PC-9 (cell line): ENCODE measurements around the gene TRMT1. TPM values are rescaled to one million over a fixed set of nuclear protein-coding genes. Genes with fewer than 3 reads are reported as not detected.

Source experiments
- BruUV-seq: library from RNA; stranded (reverse); fragments of 400-500 nt; replicated peaks from 2 replicates; lab custom pipeline; 2021; lab: Mats Ljungman, UMichigan
- CTCF ChIA-PET: fragments of 300-600 bp; sonication (Branson Sonifier 250); formaldehyde crosslinking; loops from one replicate; lab custom pipeline; 2022; ENCODE audit warnings: antibody characterized with exemption; lab: Charles Lee
- POLR2A ChIA-PET: fragments of 300-600 bp; sonication (Branson Sonifier 250); formaldehyde crosslinking; loops from one replicate; lab custom pipeline; 2022; ENCODE audit warnings: antibody characterized with exemption; ENCODE audit not compliant: unreplicated experiment; lab: Charles Lee
- DNase-seq, 2 experiments: peaks; one replicate each; pipeline versions ENCODE4 v3.0.0 to v3.0.0-alpha.2; 2015 to 2022; ENCODE audit warnings: mixed read lengths in 1 of 2
- H2AFZ ChIP-seq: fragments of 200-600 bp; sonication (generic); 2 replicates; pipeline ENCODE4 v1.8.1; 2017; ENCODE audit warnings: antibody characterized with exemption
- H3F3A ChIP-seq: fragments of 200-600 bp; sonication (generic); 2 replicates; pipeline ENCODE4 v1.8.1; 2017; ENCODE audit warnings: antibody characterized with exemption, mild to moderate bottlenecking, low read depth; ENCODE audit not compliant: insufficient read depth
- H3K27ac ChIP-seq: fragments of 200-600 bp; sonication (generic); 2 replicates; pipeline ENCODE4 v1.6.1; 2016; ENCODE audit warnings: mixed run types
- H3K27me3 ChIP-seq: fragments of 200-600 bp; sonication (generic); 2 replicates; pipeline ENCODE4 v1.6.1; 2016; ENCODE audit warnings: low read depth, mixed run types; ENCODE audit not compliant: insufficient read depth
- H3K36me3 ChIP-seq: fragments of 200-600 bp; sonication (generic); 2 replicates; pipeline ENCODE4 v1.6.1; 2016; ENCODE audit warnings: low read depth, mixed run types
- H3K4me1 ChIP-seq: fragments of 200-600 bp; sonication (generic); replicated peaks from 2 replicates; pipeline ENCODE4 v1.6.1; 2016; ENCODE audit warnings: mixed run types; ENCODE audit not compliant: insufficient read depth
- H3K4me2 ChIP-seq: fragments of 200-600 bp; sonication (generic); 2 replicates; pipeline ENCODE4 v1.6.1; 2017; ENCODE audit warnings: mixed run types
- H3K4me3 ChIP-seq: fragments of 200-600 bp; sonication (generic); 2 replicates; pipeline ENCODE4 v1.6.1; 2016; ENCODE audit warnings: mixed run types
- H3K79me2 ChIP-seq: fragments of 200-600 bp; sonication (generic); 2 replicates; pipeline ENCODE4 v1.6.1; 2017; ENCODE audit warnings: low read depth, mixed run types
- H3K9me2 ChIP-seq: fragments of 200-600 bp; sonication (generic); 2 replicates; pipeline ENCODE4 v1.8.1; 2017; ENCODE audit warnings: mild to moderate bottlenecking; ENCODE audit not compliant: insufficient read depth
- H3K9me3 ChIP-seq: fragments of 200-600 bp; sonication (generic); 2 replicates; pipeline ENCODE4 v1.8.1; 2016; ENCODE audit warnings: low read depth; ENCODE audit not compliant: insufficient read depth
- H4K20me1 ChIP-seq: fragments of 200-600 bp; sonication (generic); 2 replicates; pipeline ENCODE4 v1.8.1; 2017; ENCODE audit not compliant: insufficient read depth
- CTCF ChIP-seq: fragments of 200-600 bp; sonication (generic); conservative IDR thresholded peaks from 2 replicates; pipeline ENCODE4 v1.6.1; 2017; ENCODE audit warnings: mixed run types, antibody characterized with exemption, mild to moderate bottlenecking, moderate library complexity
- EZH2 ChIP-seq: fragments of 200-600 bp; sonication (generic); IDR thresholded peaks from 2 replicates; pipeline ENCODE4 v1.8.0; 2017; ENCODE audit warnings: antibody characterized with exemption, low read depth
- intact Hi-C: fragments of 100-400 bp; cut with micrococcal nuclease; formaldehyde crosslinking; loops from one replicate; pipeline ENCODE4 v1.10.0; 2022; ENCODE audit not compliant: unreplicated experiment
- total RNA-seq: library from RNA; stranded (reverse); gene quantifications from 2 replicates; pipeline ENCODE4 v1.2.3, GENCODE V29; 2021

TRMT1 gene
- total RNA-seq, 1 experiment from 2014 or later: 44.1 TPM

GRCh38 chr19:13155472-13156359, 39.2 kb upstream of the TRMT1 start:
- TF ChIP-seq EZH2: no peak
- no peak for TF ChIP-seq CTCF
- H3K9me3 ChIP-seq: no peaks in the 10 kb centered on the region
- CTCF ChIA-PET: interaction anchor here (0.6 kb wide), 1 partner anchor 14 kb away, joined by 4 read pairs; no protein-coding TSS in a partner anchor
- peaks cover 22% of the 10 kb centered on the region for H3K4me1 ChIP-seq
- BruUV-seq: no TSS peak
- H4K20me1 ChIP-seq: peaks cover 18% of the 10 kb centered on the region
- POLR2A ChIA-PET: interaction anchor here (0.5 to 2.2 kb wide), 5 partner anchors 9 to 673 kb away, joined by 3 to 19 read pairs (median 5); no protein-coding TSS in a partner anchor
- DNase-seq: peak; percentile 89 to 93
- no peak overlapping the region for H2AFZ ChIP-seq
- peaks cover 51% of the 10 kb centered on the region for H3F3A ChIP-seq
- peak overlapping the region; percentile 99 for H3K4me2 ChIP-seq
- intact Hi-C loops: loop anchor here (1.0 to 5.0 kb wide), 4 partner anchors 8 to 103 kb away; no protein-coding TSS in a partner anchor
- H3K36me3 ChIP-seq: peaks cover 15% of the 10 kb centered on the region
- no peaks in the 10 kb centered on the region for H3K27me3 ChIP-seq
- H3K79me2 ChIP-seq: peaks cover 54% of the 10 kb centered on the region
- peak overlapping the region; percentile 98 for H3K27ac ChIP-seq
- peak overlapping the region; percentile 99 for H3K4me3 ChIP-seq
- H3K9me2 ChIP-seq: no peaks in the 10 kb centered on the region

GRCh38 chr19:13154911-13155471, 38.5 kb upstream of the TRMT1 start:
- Histone ChIP-seq H3K79me2 (peaks cover 57% of the 10 kb centered on the region), H3K9me3 (no peaks in the 10 kb centered on the region), H3K27me3 (no peaks in the 10 kb centered on the region), H3K9me2 (no peaks in the 10 kb centered on the region), H3K4me1 (peaks cover 15% of the 10 kb centered on the region), H3K4me3 (peak overlapping the region; percentile 99), H2AFZ (no peak overlapping the region), H3K4me2 (peak overlapping the region; percentile 99), H4K20me1 (peaks cover 18% of the 10 kb centered on the region), H3F3A (peaks cover 45% of the 10 kb centered on the region), H3K27ac (peak overlapping the region; percentile 98), H3K36me3 (peaks cover 15% of the 10 kb centered on the region)
- peak; percentile 89 for DNase-seq
- intact Hi-C loops: loop anchor here (1.0 to 5.0 kb wide), 6 partner anchors 8 to 697 kb away; partner anchors contain the start of gene HOOK2
- no TSS peak for BruUV-seq
- TF ChIP-seq CTCF: peak; percentile 24; the same call in 1 of the 2 replicates
- no peak for TF ChIP-seq EZH2
- ChIA-PET CTCF (interaction anchor here (0.6 kb wide), 1 partner anchor 15 kb away, joined by 4 read pairs; no protein-coding TSS in a partner anchor), POLR2A (interaction anchor here (0.5 to 2.2 kb wide), 4 partner anchors 9 to 673 kb away, joined by 3 to 19 read pairs (median 5); no protein-coding TSS in a partner anchor)

- ChIA-PET CTCF (no interaction called here), POLR2A (interaction anchor here (2.2 kb wide), 1 partner anchor 13 kb away, joined by 19 read pairs; no protein-coding TSS in a partner anchor)
- Histone ChIP-seq H3K27ac (peak overlapping the region; percentile 98), H4K20me1 (peaks cover 18% of the 10 kb centered on the region), H3K4me3 (peak overlapping the region; percentile 99), H3K27me3 (no peaks in the 10 kb centered on the region), H3K79me2 (peaks cover 61% of the 10 kb centered on the region), H3K9me2 (no peaks in the 10 kb centered on the region), H3K4me2 (peak overlapping the region; percentile 99), H3K36me3 (peaks cover 15% of the 10 kb centered on the region), H3K9me3 (no peaks in the 10 kb centered on the region), H2AFZ (no peak overlapping the region), H3F3A (peaks cover 47% of the 10 kb centered on the region), H3K4me1 (peaks cover 14% of the 10 kb centered on the region)
- TF ChIP-seq EZH2 (no peak), CTCF (no peak)
- intact Hi-C loops: loop anchor here (2.0 to 5.0 kb wide), 3 partner anchors 40 to 698 kb away; partner anchors contain the start of gene HOOK2
- BruUV-seq: no TSS peak
- DNase-seq: peak; percentile 67 to 68
Observed at GRCh38 chr19:13154241-13154778, 37.8 kb upstream of the TRMT1 start.
